NCI-H146 (cell line): ENCODE measurements around the gene ZNF48.

Source experiments
- DNase-seq: peaks from one replicate; lab custom pipeline; 2025; lab: John Stamatoyannopoulos, UW

ZNF48 gene

DNA sequence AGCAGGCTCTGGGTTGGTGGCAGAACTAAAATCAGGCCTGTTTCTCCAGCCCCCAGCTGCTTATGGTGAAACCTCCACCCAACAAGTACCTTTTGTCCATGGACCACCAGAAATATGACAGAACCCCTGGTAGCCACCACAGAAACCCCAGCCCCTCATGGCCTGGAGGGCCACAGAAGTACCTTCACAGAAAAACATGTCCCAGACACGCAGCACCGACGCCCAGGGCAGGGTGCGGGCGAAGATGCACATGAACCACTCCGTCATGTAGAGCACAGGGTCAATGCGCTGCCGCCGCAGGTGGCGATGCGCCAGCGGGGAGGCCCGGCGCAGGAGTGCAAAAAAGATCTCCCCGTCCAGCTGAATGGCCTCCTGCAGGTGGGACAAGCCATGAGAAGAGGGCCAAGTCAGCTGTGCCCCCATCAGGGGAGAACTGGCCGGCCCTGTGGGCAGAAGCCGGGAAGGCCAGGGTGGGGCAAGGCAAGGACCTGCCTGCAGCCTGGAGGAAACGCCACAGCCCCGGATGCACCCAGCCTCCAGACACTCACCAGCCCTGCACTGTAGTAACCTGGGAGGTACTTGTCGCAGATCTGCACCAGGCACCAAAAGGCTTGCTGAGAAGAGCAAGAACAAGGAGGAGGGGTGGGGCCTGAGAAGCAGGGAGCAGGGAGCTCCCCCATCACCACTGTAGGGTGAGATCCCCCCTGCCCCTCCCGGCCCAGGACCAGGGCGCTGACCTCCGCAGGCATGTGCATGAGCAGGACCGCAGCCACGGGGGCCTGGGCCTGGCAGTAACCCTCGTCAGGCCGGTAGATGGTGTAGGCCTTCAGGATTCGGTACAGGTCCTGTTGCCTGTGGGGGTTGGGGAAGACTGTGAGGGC is 36.0 kb upstream of the ZNF48 start:
- no peak for DNase-seq

DNA sequence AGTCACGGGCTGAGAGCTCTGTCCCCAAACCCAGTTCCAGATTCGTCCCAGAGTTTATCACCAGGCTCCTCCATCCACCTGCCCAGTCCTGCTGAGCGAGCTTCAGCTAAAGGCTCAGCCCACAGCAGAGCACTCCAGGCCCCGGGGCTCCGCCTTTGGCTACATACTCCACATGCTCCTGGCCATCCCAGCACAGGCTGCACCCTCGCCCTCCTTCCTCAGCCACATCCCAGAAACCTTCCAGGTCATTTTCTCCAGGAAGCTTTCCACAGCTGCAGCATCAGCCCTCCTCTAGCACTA is 35.4 kb upstream of the ZNF48 start:
- DNase-seq = no peak

DNA sequence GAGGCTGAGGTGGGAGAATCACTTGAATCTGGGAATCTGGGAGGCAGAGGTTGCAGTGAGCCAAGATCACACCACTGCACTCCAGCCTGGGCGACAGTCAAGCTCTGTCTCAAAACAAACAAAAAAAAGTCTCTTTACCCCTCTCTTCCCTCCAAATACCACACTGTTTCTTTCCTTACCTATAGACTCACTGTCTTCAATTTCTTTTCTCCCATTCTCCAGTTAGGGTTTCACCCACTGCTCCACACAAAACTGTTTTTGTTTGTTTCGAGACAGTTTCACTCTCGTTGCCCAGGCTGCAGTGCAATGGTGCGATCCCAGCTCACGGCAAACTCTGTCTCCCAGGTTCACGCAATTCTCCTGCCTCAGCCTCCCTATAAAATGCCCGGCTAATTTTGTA is 34.0 kb upstream of the ZNF48 start:
- DNase-seq = no peak

DNA sequence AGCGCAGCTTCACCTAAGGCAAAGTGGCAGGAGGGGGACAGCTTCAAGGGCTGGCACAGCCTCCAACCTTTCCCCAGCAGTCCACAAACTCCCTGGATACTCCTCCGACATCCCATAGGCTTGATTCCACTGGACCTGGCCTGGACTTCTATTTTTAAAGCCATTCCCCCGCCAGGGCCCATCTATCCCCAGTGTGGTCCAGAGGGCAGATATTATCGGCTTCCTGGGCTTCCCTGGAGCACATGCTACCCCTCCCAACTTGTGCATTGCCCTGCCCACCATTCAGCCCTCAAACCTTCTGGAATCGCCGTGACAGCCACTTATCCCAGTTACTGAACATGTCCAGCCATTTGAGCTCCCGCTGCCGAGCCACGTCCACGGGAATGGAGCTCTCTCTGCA is 30.0 kb upstream of the ZNF48 start:
- DNase-seq = no peak

DNA sequence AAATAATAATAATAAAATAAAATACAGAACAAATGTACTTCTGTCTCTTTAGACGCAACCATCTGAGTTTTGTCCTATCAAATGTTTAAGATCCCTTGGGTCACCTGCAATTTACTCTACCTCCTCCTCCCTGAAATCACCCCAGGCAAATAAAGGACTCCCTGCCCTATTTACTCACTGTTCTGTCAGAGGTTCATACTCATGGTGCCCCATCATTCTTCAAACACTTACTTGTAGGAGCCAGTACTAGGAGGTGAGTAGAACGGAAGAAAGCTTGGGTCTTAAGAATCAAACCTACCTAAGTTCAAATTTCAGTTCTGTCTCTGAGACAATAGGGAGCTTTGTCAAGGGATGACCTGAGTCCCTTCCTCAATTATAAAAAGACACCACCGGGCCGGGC is 28.7 kb upstream of the ZNF48 start:
- no peak for DNase-seq

DNA sequence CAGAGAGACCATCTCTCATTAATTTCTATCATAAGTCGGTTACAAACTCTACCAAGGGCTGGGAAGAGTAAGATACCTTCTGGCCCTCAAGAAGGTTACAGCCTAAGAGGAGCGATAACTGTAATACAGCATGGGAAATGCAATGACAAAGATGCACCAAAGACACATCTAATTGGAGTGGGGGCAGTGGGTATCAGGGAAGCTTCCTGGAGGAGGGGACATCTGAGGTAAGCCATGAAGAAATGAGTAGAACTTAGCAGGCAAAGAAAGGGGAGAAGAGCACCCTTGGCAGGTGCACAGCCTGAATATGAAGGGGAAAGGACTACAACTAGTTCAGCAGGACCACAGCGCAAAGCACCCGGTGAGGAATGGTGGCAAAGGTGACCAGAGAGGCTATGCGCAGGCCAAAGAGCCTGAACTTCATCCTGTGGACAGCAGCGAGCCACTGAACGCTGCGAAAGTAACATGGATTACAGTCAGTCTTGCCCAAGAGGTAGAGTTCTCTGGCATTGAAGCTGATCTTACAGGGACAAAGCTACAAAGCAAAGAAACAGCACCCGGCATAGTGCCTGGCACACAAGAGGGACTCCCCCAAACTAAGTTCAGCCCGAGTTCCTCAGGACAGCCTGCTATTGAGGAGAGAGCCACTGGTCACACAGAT is 27.7 kb upstream of the ZNF48 start:
- DNase-seq = no peak

DNA sequence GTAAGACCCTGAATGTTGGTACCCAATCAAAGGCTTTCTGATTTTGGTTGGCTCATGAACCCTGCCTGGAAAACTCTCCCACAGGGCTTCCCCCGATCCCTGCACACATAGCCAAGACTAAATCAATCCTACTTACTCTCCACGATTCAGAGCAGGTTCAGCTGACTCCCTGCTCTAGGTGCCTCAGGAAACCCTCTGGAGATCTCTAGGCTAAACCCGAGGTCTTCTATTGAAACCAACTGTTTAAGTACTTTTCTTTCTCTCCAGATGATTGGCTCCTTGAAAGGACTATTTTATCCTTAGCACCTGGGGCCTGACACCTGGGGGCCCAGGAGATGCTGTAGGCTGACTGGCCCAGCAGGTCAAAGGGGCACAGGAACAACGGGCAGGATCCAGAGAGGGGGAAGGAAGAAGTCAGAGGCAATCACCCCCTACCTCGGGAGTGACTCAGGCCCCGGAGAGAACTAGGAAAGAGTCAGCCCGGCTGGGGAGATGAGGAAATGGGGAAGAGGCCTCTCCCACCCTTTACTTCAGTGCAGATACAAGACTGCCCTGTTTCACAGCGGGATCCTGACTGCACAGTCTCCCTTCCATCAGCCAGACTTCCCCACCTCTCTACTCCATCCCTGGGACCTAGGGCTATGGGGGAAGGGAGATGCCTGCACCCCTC is 27.0 kb upstream of the ZNF48 start:
- DNase-seq = no peak

DNA sequence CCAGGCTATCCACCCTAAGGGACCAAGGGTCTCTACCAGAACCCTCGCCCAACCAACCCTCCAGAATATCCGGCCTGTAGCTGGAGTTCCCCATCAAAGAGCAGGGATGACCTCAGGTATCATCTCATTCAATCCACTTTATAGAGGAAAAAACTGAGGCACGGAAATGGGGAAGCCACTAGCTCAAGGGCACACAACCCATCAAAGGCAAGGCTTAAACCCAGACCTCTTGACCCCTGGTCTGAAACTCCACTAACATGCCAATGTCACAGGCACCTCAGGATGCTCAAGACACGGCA is 26.5 kb upstream of the ZNF48 start:
- no peak for DNase-seq

DNA sequence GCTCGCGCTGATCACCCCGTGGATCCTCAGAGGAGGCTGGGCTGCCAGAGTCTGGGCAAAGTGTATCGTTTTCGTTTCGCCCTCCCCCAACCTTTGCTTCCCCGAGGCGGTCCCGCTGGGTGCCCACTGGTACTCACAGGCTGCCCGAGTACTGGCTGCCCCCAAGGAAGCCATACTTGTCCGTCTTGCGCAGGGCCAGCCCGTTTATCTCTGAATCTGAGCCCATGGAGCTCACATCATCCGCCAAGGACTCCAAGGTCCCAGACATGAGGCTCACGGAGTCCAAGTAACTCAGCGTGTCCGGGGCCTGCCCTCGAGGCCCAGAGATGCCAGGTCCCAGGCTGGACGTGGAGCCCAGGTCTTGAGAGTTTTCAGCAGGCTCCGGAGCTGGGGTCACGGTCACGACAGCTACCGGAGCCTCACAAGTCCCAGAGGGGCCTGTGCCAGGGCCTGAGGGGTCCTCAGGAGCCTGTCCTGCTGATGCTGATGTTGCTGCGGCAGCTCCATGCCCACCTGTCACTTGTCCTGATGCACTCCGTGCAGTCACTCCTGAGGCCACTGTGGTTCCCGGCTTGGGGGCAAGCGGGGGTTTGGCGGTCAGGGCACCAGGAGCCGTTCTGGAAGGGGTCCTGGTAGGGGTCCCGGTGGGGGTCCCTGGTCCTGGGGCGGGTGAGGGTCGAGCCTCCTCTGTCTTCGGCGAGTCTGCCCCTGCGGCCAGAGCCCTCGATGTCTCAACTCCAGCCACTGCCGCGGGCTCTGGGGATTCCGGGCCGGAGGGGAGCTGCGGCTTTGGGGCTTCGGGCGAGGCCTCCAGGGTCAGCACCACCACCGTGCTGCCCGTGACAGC is 25.9 kb upstream of the ZNF48 start:
- DNase-seq = no peak

DNA sequence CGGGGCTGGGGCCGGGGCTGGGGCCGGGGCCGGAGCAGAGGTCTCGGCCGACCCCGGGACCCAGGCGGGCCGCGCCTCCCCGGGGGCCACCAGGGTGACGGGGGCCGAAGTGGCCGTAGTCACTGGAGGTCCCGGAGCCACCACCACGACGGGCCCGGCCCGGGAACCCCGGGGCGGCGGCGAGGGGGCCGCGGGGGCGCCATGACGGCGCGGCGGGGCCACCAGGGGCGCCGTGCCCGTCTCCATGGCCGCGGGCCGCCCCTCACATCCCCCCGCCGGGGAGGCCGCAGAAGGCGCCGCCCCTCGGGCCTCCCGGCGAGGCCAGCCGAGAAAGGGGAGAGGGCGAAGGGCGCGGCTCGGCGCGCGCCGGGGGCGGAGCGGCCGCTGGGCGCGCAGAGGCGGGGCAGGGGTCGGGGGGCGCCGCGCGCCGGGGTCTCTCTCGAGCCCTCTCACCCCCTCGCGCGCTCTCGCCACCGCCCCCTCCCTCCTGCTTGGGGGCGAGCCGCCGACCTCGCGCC is 25.2 kb upstream of the ZNF48 start:
- no peak for DNase-seq

DNA sequence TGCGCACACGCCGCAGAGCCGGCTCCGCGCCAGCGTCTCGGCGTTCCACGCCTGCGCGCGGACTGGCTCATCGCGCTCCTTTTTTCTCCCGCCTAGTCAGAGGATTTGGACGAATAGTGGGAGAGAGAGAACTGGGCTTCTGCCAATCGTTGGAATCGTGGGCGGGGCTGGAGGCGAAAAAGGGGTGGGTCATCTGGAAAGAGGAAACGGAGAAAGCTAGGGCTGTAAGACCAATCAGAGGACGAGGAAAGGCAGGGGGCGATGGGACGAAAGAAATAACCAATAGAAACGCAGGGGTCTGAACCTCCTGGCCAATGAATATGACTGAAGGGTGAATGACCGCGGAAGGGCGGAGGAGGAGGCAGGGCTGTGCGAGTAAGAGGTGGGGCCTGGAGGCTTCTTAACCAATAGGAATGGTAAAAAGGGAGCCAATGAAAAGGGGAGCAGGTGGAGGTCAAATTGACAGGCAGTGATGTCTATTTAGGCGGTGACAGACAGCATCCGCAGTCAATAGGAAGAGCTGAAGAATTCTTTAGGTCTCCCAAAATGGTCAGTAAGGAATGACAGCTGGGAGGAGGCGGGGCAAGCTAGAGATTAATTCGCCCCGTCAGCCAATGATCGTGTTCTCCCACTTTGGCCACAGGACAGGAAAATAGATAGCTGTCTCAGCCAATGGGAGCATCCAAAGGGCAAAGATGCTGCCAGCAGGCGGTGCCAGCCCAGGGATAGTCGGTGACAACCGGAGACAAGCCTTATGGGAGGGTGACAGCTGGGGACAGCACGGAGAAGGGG is 24.6 kb upstream of the ZNF48 start, which contains the start of gene TBC1D10B:
Gene TBC1D10B (minus strand): TSS at position 39 of the 792 bp plus-strand sequence. CDS start 311 bp downstream, outside the sequence.
- DNase-seq = peak; percentile 100

DNA sequence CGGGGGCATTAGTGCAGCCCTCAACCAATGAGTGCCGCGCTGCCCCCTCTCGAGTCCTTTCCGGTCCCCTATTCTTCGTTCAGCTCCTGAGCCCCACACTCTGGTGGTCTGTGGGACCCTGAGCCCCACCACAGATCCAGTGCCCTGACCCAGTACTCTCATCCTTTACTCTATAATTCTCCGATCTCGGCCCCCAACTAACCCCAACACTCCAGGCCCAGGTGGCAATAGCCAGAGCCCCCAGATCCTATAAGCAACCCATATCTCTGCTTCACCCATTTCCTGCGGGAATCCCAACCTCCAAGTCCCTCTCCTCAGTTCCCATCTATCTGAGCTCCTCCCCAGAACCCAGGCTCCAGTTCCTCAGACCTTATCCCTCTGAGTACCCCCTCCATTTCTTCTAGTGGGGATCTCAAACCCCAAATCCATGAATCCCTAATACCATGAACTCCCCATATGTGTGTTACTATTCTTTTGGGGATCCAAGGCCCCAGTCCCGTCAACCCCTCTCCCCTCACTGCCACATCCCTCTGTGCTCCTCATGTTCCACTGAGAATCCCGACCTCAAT is 23.9 kb upstream of the ZNF48 start:
- DNase-seq = no peak

DNA sequence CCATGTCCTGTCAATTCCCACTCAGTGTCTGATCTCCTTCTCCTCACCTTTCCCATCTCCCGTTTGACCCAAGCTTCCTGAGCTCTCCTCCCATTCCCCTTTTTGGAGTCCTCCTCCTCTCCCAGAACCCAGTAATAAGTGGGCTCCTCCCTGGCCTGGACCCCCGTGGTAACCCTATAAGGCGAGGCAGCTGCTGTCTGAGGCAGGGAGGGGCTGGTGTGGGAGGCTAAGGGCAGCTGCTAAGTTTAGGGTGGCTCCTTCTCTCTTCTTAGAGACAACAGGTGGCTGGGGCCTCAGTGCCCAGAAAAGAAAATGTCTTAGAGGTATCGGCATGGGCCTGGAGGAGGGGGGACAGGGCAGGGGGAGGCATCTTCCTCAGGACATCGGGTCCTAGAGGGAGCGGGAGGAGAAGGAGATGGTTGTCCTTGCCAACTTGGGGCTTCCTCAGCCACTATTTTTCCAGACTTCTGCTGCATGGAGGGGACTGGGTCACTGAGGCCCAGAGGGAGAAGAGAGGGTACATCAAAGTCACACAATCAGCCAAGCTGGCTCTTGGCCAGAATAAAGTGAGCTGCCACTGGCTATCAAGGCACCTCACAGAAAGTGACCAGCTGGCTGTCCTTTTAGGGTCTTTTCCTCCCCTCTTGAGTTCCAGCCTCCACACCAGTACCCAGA is 23.0 kb upstream of the ZNF48 start:
- DNase-seq = no peak

DNA sequence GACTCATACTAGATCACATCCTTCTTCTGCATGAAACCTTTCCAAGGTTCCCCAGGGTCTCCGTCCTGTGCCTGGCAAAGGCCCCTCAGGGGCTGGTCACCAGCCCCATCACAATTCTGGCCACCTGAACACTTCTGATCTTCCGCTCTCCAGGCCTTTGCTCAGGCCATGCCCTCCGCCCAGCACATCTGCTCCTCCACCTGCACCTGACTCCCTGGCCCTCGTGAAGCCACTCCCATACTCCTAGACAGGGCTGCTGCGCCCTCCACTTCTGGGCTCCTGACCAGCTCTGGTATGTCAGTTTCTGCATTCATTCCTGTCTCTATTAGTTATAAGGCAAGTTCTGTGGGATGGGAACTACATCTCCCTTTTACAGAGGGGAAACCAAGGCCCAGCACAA is 22.5 kb upstream of the ZNF48 start:
- DNase-seq = no peak

DNA sequence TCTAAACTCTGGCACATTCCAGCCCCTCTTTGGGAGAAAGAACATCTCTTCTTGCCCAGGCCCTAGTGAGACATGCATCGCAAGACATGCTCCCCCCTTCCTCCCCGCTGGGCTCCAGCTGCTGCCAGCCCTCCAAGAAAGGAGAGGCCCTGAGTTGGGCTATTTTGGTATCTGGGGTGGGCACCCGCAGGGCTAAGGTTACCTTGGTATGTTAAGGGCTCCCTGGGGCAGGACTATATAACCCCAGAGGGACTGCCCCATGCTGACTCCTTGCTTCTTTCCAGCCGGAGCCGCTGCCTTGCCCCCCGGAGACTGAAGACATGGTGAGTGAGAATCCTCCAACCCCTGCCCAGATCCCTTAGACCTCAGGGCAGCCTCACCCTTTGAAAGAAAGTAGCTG is 20.7 kb upstream of the ZNF48 start, which contains the start of gene MYL11:
Gene MYL11 (plus strand): TSS at position 265 of the 400 bp plus-strand sequence. CDS start 56 bp downstream, at position 321.
- DNase-seq = no peak

DNA sequence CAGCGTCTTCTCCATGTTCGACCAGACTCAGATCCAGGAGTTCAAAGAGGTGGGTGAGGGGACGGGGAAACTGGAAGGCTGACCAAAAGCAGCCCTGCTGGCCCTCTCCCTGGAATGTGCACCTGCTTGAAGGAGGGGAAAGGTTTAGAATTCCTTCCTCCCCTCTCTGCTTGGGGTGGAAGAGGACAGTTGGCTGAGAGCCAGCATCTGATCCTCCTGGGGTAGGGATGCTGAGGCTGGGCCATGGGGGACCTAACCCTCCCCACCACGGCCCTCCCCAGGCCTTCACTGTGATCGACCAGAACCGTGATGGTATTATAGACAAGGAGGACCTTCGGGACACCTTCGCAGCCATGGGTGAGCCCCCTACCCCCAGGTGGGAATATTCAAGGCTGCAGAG is 19.4 kb upstream of the ZNF48 start:
- DNase-seq = no peak

DNA sequence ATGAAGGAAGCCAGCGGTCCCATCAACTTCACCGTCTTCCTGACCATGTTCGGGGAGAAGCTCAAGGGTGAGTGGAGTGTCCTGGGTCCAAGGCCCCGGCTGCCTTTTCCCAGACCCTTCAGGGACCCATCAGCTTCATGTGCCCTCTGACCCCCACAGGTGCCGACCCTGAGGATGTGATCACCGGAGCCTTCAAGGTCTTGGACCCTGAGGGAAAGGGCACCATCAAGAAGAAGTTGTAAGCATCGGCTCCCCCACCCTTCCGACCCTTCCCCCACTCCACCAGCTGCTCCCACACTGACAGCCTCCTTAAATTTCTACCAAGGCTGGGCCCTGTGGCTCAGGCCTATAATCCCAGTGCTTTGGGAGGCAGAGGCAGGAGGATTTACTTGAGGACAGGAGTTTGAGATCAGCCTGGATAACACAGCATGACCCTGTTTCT is 18.7 kb upstream of the ZNF48 start:
- DNase-seq = no peak

DNA sequence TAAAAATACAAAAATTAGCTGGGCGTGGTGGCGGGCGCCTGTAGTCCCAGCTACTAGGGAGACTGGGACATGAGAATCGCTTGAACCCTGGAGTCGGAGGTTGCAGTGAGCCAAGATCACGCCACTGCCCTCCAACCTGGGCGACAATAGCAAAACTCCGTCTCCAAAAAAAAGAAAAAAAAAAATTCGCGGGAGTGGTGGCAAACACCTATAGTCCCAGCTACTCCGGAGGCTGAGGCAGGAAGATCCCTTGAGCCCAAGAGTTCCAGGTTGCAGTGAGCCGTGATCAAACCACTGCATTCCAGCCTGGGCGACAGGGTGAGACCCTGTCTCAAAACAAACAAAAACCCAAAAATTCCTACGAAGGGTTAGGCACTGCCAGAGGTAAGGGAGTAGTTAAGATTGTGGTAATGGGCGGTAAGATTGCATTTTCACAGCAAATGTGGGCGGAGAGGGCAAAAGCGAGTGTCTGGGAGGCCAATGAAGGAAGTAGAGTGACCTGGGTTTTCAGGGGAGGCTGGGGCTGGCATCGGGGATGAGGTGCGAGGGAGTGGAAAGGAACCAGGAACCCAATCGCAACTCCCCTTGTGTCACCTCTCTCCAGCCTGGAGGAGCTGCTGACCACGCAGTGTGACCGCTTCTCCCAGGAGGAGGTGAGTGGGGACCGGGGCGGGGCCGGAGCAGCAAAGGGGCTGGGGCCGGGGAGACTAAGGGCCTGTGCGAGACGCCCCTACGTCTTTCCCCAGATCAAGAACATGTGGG is 18.0 kb upstream of the ZNF48 start:
- DNase-seq = no peak

DNA sequence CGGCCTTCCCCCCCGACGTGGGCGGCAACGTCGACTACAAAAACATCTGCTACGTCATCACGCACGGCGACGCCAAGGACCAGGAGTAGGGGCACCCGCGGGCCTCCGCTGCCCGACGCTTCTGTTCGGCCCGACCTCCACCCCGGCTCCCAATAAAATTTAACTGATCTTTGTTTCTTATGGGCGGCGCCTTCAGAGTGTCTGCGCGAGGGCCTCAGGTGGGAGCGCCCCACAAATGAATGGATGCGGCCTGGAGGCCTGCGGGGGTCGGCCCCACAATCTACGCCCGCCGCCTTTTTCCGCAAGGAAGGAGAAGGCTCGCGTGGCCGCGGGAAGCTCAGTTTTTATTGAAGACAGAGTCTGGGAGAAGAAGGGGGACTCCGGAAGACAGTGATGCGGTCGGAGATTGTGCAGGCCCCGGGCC is 17.4 kb upstream of the ZNF48 start:
- DNase-seq = peak; percentile 94
